Omental fat pad (tissue), 4 donors: ENCODE results near the gene NPL. TPM values are rescaled to one million over a fixed set of nuclear protein-coding genes. Genes with fewer than 3 reads are reported as not detected.

ENCODE experiments used
- ATAC-seq: fragments of 150-250 bp; one replicate; pipeline ENCODE4 v1.9.1; 2016; ENCODE audit warnings: mild to moderate bottlenecking, moderate library complexity; ENCODE audit not compliant: low FRiP score
- DNase-seq: peaks from one replicate; pipeline ENCODE4 v3.0.0-alpha.2; 2019; ENCODE audit warnings: low spot score
- total RNA-seq, 4 donors: library from RNA; depleted of rRNA; stranded (reverse); fragments of >200 nt; gene quantifications; one replicate each; pipeline ENCODE4 v1.1.0, GENCODE V29; 2016
- TF ChIP-seq, protein P1 (sequence below), 3 donors: fragments of 450-650 bp; IDR thresholded peaks; one replicate each; pipeline ENCODE4 v1.5.1; 2016 to 2017; ENCODE audit warnings: antibody characterized with exemption in 3 of 3, mild to moderate bottlenecking in 3 of 3, moderate library complexity in 2 of 3

Gene NPL
- total RNA-seq, 4 donors from 2014 or later, result 18.5 to 39.9 (median 26.0) TPM

DNA sequence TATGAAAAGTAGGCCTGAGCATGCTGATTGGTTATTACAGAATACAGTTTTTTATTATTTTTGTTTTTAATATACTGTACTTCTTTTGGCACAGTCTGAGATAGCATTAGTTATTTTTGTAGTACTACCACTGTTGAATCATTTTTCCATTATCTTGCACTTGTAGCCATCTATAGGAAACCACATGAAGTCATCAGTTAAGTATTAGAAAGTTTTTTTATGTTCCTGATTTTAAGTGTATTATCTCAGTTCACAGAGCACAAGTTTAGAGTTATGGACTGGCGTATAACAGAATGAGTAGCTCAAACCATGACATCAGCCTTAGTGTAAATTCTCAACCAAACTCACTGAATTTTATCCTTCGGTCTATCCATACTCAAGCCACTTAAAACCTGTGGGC lies 72.4 kb downstream of the NPL start:
- no peak for DNase-seq
- TF ChIP-seq, protein P1, sequence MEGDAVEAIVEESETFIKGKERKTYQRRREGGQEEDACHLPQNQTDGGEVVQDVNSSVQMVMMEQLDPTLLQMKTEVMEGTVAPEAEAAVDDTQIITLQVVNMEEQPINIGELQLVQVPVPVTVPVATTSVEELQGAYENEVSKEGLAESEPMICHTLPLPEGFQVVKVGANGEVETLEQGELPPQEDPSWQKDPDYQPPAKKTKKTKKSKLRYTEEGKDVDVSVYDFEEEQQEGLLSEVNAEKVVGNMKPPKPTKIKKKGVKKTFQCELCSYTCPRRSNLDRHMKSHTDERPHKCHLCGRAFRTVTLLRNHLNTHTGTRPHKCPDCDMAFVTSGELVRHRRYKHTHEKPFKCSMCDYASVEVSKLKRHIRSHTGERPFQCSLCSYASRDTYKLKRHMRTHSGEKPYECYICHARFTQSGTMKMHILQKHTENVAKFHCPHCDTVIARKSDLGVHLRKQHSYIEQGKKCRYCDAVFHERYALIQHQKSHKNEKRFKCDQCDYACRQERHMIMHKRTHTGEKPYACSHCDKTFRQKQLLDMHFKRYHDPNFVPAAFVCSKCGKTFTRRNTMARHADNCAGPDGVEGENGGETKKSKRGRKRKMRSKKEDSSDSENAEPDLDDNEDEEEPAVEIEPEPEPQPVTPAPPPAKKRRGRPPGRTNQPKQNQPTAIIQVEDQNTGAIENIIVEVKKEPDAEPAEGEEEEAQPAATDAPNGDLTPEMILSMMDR (IDR thresholded peaks at IDR 0.05), result no peak
- ATAC-seq, result no peak

GRCh38 chr1:182862827-182863226 lies 73.3 kb downstream of the NPL start:
- DNase-seq (no peak), ATAC-seq (no peak)
- TF ChIP-seq, protein P1 (IDR thresholded peaks at IDR 0.05), result no peak

- no peak for ATAC-seq
- TF ChIP-seq, protein P1 (IDR thresholded peaks at IDR 0.05), result no peak
Observed at GRCh38 chr1:182863940-182864339, 74.4 kb downstream of the NPL start.

DNA sequence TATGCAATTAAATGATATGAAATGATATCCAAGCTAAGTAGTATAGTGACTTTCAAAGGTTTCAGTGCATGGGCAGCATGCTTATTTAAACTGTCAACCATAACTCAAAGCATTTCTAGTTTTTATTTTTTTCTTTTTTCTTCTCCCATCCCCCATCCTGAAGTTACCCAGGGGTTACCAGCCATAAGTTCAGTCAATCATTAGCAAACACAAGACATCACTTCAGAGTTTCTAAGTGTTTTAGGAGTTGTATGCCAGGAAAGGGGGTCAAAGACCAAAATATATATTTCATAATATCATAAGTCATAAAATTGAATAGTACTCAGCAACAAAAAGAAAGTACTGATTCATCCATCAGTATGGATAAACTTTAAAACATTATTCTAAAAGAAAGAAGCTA lies 78.3 kb downstream of the NPL start:
- no peak for ATAC-seq
- TF ChIP-seq, protein P1 (IDR thresholded peaks at IDR 0.05), result no peak
- DNase-seq, result no peak

More at GRCh38 chr1:182863940-182864339, 74.4 kb downstream of the NPL start:
- DNase-seq, result no peak

GRCh38 chr1:182869241-182869666 lies 79.7 kb downstream of the NPL start:
- TF ChIP-seq, protein P1 (IDR thresholded peaks at IDR 0.05), result no peak
- DNase-seq (no peak), ATAC-seq (peak; percentile 18)

DNA sequence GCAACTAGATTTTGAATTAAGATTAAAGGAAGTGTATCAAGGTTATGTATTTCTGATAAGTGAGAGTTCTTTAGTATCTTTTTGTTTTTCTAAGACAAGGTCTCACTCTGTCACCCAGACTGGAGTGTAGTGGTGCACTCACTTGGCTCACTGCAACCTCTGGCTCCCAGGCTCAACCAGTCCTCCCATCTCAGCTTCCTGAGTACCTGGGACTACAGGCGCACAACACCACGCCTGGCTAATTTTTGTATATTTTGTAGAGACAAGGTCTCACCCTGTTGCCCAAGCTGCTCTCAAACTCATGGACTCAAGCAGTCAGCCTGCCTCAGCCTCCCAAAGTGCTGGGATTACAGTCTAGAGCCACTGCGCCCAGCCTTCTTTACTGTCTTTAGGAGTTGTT lies 83.3 kb downstream of the NPL start:
- DNase-seq (no peak), ATAC-seq (no peak)
- TF ChIP-seq, protein P1 (IDR thresholded peaks at IDR 0.05), result no peak

- TF ChIP-seq, protein P1 (IDR thresholded peaks at IDR 0.05), result no peak
Observed at GRCh38 chr1:182875889-182876288, 86.3 kb downstream of the NPL start.

More at GRCh38 chr1:182875889-182876288, 86.3 kb downstream of the NPL start:
- ATAC-seq (no peak), DNase-seq (no peak)
